HG02642 (cell line): ENCODE data around the gene NPAS3.

ENCODE experiments used
- ATAC-seq: cut with Tn5 transposase; IDR thresholded peaks from one replicate; pipeline ENCODE4 v1.9.1; 2021; ENCODE audit warnings: mild to moderate bottlenecking; ENCODE audit not compliant: unreplicated experiment, poor library complexity

The NPAS3 gene

DNA sequence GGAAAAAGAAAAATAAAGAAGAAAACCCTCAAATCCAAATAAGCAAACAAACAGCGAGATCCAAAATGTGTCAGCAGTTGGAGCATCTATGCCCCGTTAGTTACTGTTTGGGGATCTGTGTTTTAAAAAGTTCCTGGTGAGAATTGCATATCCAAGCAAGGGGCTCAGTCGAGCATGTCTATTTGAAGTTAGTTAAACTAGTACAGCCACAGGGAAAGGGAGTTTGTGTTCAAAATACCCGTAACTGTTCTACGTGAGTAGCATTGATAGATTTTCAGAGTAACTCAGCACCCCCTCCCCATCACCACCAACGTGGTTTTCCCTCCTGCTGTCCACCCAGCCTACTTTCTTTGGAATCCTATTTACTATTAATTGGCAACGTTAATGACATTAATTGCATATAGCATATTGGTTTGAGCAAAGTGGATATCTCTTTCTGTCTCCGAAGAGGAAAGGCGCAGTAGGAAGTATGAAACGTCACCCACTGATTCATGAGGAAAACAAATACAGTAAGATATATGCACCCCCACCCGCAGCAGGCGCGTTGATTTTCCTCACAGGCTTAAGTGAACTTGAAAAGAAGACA lies 1.5 kb downstream of the NPAS3 start:
- ATAC-seq = no peak

DNA sequence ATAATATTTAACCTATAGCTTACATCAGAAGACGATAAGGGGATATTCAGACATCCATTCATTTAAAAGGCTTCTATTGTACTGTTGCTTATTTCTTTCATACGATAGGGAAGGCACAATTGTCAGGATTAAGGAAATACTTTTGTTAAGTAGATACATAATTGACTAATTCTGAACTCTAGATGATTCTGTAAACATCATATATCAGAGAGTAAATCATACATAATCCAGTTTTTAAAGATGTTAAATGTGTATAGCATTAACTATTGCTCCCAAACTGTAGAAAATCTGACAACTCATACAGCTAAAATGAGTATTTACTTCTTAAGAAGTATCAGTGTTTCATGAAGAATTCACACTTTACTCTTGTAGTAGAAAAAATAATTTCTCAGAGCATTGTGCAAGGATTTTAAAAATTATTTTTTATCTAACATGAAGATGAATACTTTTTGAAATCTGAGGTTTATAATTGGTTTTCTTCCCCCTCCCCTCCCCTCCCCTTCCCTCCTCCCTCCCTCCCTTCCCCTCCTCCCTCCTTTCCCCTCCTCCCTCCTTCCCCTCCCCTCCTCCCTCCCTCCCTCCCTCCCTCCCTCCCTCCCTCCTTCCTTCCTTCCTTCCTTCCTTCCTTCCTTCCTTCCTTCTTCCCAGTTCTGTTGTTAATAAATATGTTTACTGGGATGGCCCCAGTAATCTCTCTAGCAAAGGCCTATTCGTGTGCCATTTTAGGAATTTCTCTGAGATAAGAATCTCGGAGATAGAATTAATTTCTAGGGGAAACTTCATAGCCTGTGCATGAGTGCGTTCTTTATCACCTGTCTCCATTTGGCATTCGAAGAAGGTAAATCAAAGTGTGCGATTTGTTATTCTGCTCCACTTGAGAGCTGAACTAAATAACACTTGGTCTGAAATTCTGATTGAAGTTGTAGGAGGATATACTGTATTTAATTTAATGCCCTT lies 2.3 kb downstream of the NPAS3 start:
- no peak for ATAC-seq

DNA sequence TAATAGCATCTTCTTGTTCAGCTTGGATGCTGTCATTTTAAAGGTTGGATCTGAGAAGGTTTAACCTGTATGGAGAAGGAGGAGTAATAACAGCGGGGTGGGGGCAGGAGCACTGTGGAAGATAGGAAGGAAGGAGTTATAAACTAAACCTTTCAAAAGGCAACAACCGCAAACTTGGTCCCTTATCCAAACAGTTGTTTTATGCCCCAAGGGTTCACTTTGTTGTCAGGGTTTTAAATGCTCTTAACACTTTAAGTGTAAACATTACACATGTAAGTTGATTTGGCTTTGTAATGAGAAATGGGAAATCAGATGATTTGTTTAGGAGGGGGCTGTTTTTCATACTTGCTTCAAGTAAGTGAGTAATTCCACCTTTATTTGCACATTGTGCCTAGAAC lies 3.0 kb downstream of the NPAS3 start:
- ATAC-seq = no peak

DNA sequence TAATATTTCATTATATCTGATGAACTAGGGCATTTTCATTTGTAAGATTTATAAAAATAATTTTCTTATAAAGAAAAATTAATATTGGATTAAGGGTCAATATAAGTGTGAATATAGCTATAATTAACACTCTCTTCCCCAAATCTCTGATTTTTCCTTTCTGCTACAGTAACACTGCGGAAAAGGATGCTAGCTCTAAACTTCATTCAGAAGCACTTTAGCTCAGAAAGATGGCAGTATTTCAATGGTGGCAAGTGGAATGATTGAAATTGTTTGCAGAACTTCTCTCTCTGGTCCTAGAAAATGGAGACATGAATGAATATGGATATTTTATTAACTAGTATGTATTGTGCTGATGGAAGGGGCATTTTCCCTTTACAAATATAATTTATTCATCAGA lies 8.4 kb downstream of the NPAS3 start:
- no peak for ATAC-seq

DNA sequence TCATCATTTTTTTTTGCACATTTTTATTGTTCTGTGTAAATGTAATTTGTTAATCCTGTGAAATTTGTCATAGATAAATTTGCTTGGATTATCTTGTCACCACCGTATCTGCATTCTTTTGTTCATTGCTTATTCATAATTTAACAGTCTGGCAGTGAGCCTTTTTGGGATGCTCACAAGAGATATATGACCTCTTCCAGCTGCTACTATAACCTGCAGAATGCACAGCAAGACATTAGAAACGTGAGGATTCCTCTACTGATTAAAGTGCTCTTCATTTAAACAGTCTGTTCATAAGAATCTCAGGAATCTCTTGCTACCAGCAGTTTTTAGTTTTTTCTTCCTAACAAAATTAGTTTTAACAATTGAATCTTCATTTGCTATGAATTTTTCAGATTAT lies 9.1 kb downstream of the NPAS3 start:
- no peak for ATAC-seq

DNA sequence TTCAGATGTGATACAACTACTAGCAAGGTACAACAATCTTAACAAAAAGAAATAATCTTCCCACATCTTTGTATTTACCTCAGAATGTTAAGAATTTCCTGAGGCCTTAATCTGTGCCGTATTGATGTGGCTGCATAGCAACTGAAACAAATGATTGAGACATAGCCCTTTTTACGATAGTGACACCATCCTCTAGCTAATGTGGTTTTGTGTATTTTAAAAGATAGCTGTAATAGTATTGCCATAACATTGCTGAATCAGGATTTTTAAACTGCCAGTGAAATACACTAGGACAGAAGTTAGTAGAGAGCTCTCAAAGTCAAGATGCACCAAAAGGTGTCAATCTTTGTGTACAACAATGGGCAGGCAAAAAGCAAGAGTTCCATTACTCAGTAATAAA lies 11.9 kb downstream of the NPAS3 start:
- no peak for ATAC-seq

DNA sequence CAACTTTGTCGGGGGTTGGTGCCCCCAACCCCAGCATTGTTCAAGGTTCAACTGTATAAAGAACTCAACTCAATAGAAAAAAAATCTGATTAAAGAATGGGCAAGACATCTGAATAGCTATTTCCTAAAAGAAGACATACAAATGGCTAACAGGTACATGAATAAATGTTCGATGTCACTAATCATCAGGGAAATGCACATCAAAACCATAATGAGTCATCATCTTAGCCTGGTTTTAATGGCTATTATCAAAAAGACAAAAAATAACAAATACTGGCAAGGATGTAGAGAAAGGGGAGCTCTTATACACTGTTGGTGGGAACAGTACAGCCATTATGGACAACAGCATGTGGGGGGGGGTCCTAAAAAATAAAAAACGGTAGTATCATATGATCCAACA lies 28.7 kb downstream of the NPAS3 start:
- no peak for ATAC-seq

DNA sequence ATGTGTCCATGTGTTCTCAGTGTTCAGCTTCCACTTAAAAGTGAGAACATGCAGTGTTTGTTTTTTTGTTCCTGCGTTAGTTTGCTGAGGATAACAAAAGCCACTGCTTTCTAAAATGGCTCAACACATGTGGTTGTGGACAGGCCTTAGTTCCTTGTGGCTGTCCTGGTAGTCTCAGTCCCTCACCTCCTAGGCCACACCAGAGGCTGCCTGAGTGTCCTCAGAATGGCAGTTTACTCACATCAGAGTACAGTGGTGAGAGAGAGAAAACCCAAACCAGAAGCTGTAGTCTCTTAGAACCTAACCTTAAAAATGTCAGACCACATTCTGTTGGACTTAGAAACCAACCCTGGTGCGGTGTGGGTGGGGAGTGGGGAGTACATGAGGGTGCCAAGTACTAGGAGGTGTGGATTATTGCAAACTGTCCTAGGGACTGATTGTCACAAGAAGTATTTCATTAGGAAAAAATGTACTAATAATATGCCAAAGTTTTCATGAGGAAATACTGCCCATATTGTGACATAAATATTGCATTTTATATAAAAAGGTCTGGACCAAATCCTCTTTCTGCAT lies 30.4 kb downstream of the NPAS3 start:
- no peak for ATAC-seq

DNA sequence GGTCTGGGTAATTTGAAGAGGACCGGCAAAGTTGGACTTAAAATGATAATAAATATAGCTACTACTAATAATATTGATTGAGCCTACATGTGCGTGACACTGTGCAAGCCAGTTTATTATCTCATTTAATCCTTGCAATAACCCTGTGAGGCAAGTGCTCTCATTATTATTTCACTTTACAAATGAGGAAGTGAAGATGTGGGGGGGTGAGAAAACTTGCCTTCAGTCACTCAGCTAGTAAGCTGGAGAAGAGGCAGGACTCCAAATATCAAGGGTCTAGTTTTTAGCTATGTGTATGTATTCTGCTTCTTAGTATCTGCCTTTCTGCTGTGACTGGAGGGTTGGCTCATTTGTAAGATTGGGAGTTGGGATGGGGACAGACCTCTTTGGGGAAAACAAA lies 39.2 kb downstream of the NPAS3 start:
- no peak for ATAC-seq

DNA sequence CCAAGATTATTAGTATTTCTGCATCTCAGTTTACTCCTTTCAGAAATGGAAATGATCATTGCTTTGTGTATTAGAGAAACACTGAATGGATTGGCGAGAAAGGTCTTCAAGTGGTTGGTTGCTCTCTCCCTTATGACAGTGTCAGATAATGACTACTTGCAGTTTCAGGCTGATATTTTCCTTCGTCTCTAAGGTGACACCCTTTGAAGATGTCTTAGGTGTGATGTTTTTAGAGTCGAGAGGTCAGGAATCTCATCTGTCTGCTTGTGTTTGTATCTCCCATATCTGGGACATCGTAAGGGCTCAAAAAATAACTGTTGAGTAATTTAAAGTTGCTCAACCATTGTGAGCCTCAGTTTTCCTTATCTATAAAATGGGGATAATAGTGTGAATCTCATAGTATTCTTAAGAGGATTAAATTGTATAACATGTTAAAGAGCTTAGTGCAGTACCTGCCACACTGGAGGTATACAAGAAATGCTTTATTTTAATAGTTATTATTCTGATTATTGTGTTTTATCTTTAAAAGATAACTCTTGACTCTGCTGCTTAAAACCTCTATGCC lies 40.1 kb downstream of the NPAS3 start:
- ATAC-seq = no peak

DNA sequence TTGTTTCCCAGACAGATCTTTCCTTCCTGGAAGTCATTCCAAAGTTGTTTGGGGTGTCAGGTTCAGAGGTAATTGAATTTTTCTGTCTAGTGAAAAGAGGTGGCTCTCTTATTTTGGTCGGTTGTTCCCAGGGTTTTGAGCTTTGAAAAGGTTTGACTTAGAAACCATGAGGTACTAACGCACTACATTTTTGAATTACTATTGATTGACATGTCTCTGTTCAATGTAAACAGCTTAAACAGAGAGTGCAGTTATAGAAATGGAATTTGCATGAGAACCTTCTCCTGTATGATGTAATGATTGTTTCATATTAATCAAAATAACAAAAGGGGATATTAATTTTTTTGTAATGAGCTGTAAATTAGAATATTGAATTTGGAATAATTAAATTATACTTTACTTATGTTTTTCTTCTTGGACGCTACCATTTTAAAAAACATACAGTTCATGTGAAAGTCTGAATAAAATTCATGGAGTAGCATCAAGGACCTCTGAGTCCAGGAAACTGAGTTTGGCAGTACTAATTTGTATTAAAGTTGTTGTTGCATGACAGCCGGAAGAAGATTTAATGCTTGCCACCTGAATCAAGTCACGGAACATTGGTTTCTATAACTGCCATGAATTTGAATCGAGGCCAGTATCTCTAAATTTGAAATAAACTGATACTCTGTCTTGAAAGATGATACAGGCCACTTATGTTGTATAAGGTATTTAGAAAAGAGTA lies 41.7 kb downstream of the NPAS3 start:
- ATAC-seq = no peak

DNA sequence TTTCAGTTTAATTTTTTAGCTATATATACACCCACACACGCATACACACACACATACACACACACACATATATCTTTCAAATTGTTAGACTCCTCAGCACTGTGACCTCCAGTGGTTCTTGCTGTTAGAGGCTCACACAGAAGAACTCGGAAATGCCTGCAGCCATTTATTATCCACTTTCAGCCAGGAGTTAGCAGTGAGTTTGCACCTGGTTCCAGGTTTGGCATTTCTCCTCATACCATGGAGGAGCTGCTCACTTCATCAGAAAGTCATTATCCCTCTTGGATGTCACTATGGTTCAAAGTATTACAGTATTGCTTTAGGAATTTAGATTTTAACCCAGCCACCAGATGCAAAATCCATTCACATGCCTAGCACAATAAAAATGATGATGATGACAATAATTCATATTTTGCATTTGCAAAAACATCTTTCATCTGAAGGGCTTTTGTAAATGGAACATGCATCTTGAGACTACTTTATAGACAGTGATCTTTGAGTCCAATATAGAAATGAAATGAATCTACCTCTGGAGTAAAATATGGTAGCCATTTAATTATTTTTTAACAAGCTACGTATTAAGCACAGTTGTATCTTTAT lies 42.3 kb downstream of the NPAS3 start:
- ATAC-seq = no peak

DNA sequence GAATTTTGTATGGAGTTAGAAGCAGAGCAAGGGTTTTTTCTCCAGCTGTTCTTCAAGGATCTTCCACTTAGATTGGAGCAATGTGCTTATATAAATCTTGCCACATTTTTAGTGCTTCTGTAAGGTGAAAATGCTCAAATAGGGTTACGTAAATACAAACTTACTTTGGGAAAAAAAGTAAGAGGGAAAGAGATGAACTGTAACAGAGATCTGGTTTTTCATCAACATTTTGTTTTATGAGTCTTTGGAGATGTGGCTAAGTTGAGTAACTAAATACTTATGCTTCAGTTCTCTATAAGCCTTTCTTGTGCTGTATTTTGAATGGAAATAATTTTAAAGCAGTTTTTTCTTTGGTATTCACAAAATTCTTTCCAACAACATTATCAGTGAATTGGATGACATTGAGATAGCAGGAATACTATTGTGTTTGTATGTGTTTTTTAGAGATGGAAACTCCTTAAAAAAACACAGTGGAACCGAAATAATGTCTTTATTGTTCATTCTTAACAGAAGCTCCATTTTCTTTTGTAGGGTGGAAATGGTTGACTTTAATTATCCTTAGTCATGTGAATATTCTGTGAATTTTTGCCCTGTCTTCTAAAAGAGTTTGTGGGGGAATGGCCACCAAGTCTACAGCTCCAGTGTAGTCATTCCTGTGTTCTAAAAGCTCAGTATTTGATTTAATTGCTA lies 45.7 kb downstream of the NPAS3 start:
- no peak for ATAC-seq

DNA sequence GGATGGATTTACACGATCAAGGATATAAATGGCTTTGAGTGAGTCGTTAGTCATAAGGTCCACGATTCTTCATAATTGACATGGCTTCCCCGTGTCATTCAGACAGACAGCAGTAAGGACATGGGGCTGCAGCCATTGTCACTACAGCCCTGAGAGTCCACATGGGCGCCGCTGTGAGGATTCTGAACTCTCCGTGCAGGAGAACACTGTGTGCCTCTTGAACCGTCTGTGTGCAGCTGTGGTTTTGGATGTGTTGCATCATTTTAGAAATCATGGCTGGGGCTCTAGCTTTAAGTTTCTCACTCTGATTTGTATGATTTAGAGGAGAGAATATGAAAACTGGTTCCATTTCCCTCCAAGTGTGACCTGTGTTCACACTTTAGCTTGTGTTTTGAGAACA lies 47.2 kb downstream of the NPAS3 start:
- no peak for ATAC-seq

DNA sequence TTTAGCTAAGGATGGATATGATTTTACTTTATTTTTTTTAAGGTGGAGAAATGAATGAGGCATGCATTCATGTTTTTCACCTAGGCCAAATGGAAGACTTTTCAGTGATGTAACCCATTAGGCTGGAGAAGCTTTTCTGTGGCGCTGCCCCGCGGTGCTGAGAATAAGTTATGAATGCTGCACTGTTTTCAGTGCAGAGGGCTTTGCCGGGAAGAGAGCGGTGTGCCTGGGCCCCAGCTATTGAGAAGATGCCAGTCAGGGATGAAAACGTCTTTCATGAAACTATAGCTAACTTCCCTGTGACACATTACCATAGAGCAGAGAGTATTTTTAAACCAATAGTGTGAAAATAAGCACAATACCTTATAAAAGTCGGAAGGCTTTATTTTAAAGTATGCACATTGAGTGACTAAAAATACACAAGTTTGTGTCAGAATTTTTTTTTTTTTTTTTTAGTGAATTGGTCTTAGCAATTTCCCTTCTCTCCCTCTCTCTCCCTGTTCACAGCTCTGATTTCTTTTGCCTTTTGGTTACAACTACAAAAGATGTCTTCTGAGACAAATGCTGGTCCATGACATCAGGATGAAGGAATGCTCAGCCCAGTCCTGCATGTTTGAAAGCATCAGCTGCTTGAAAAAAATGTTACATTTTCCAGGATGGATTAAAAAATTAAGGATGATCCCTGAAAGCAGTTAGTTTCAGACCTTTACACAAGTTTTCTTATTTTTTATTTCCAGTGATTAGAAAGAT lies 48.3 kb downstream of the NPAS3 start:
- no peak for ATAC-seq

DNA sequence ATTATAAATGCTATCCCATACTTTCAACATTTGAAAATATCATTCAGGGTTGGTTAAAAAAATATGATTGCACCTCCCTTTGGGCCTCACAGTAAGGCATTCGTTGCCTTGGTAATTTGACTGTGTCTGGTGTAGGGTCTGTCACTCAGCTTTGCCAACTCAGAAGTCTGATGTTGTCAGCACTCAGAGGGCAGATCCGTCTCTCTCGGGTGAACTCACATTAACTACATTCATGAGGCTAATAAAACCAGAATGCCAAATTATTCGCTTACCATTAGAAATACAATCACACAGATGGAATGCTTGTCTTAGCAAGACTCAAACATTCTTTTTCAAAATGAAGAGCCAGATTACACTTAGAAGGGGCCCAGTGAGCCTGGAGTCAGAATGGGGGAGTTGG lies 53.0 kb downstream of the NPAS3 start:
- ATAC-seq = no peak

DNA sequence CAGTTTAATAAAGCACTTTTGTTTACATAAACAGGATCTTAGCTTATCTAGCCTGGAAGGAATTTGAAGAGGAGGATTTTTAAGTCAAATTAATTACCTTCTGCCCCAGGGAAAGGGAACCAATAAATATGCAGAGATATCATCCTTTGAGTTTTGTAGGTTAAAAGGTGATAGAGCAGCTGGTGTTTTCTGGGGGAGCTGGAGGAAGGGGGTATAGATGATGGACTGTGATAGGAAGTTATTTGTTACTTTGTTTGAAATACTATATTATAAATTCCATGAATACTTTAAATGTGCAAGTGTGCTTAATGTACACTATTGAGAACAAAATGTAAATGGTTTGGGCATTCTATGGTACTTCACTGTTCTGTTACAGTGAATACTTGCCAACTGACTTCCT lies 55.2 kb downstream of the NPAS3 start:
- ATAC-seq = no peak

DNA sequence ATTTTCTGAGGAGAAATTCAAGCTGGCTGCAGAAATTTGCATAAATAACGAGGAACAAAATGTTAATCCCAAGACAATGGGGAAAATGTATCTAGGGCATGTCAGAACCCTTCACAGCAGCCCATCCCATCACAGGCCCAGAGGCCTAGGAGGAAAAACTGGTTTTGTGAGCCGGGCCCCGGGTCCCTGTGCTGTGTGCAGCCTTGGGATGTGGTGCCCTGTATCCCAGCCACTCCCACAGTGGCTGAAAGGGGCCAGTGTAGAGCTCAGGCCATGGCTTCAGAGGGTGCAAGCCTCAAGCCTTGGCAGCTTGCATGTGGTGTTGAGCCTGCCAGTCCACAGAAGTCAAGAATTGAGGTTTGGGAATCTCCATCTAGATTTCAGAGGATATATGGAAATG lies 57.7 kb downstream of the NPAS3 start:
- ATAC-seq = no peak

DNA sequence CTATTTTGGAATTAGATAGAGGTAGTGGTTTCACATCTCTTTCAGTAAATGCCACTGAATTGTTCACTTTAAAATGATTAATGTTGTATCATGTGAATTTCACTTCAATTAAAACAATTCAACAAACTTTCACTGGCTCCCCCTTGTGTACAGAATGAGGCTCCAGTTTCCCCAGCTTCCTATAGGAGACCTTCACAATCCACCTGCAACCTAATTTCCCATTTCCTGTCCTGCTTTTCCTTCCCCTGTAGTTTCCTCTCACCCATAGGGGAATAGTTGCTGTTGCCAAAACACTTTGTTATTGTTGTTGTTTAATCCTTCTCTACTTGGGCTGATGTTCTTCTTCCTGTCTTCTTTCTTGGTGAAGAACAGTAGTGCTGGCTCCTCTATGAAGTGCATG lies 59.8 kb downstream of the NPAS3 start:
- ATAC-seq = no peak
